Right atrium auricular region (tissue), 2 donors: ENCODE data around the gene TMEM131L. TPM values are rescaled to one million over a fixed set of nuclear protein-coding genes. Genes with fewer than 3 reads are reported as not detected.

Source experiments
- DNase-seq: peaks from one replicate; pipeline ENCODE4 v3.0.0-alpha.2; 2019; ENCODE audit warnings: low spot score
- H3K27ac ChIP-seq, 2 donors: fragments of 200-600 bp; sonication (generic); 1 replicate in 1 of 2; 2 replicates in 1 of 2; pipeline ENCODE4 v1.5.1; 2016 to 2019
- H3K27me3 ChIP-seq, 2 donors: fragments of 200-600 bp; sonication (generic); one replicate each; pipeline versions ENCODE4 v1.5.1 to v1.6.0; 2017 to 2019
- H3K36me3 ChIP-seq: fragments of 200-600 bp; sonication (generic); one replicate; pipeline ENCODE4 v1.5.1; 2016
- H3K4me1 ChIP-seq, 2 donors: fragments of 200-600 bp; sonication (generic); one replicate each; pipeline versions ENCODE4 v1.5.1 to v1.6.0; 2017 to 2019
- H3K4me3 ChIP-seq, 2 donors: fragments of 200-600 bp; sonication (generic); 1 replicate in 1 of 2; 2 replicates in 1 of 2; pipeline ENCODE4 v1.5.1; 2017 to 2019; ENCODE audit warnings: mild to moderate bottlenecking in 1 of 2, moderate library complexity in 1 of 2
- H3K9me3 ChIP-seq, 2 donors: fragments of 200-600 bp; sonication (generic); one replicate each; pipeline ENCODE4 v1.5.1; 2019
- total RNA-seq, 2 donors: library from RNA; depleted of rRNA; stranded (reverse); fragments of >200 nt; gene quantifications; one replicate each; pipeline ENCODE4 v1.1.0, GENCODE V29; 2016
- TF ChIP-seq, protein P1 (sequence below), 2 donors: fragments of 200-600 bp; sonication (generic); IDR thresholded peaks; one replicate each; pipeline ENCODE4 v1.5.1; 2019; ENCODE audit warnings: antibody characterized with exemption in 2 of 2

The TMEM131L gene
- total RNA-seq, 2 donors from 2014 or later: 10.9 to 15.4 TPM

- no peak for DNase-seq
Observed at GRCh38 chr4:153537493-153537960, 71.4 kb downstream of the TMEM131L start.

DNA sequence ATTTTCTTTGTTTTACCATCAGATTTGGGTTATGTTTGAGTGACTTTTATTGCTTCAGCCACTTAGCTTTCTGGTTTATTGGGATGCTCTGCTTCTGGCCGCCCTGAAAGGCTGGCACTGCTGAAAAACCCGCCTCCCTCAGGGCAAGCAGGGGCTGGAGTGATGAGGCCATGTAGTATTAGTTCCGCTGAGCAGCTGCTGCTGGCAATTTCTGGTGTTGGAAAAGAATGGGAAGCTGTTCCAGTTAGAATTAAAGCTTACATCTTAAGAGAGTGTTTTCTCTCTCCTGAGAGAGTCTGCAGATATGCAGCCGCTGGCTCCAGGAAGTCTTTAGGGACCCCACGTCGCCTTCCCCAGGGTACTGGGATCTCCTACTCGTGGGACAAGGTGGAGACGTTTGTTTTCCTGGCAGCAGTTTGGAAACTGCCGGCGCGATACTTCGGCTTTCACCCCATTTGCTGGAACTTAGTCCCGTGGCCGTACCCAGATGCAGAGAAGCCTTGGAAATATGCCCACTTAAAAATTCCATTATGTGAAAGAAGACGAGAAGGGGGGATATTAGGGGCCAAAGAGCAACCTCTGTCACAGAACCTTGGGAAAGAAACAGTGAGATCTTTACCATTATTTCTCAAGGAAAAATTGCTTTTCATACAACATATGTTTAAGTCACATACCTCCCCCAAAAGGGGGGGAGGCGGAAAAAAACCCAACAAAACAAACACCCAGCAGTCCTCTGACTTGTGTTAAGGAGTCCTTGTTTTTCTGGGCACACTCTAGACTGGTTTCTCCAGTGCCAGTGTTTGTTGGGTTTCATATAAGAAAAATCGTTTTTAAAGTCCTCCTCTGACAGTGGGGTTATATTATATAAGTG, 72.6 kb downstream of the TMEM131L start:
- peaks cover 0 to 49% of the 10 kb centered on the region in 2 donors for H3K4me1 ChIP-seq
- no peak for DNase-seq
- H3K36me3 ChIP-seq: no peaks in the 10 kb centered on the region
- TF ChIP-seq, protein P1, sequence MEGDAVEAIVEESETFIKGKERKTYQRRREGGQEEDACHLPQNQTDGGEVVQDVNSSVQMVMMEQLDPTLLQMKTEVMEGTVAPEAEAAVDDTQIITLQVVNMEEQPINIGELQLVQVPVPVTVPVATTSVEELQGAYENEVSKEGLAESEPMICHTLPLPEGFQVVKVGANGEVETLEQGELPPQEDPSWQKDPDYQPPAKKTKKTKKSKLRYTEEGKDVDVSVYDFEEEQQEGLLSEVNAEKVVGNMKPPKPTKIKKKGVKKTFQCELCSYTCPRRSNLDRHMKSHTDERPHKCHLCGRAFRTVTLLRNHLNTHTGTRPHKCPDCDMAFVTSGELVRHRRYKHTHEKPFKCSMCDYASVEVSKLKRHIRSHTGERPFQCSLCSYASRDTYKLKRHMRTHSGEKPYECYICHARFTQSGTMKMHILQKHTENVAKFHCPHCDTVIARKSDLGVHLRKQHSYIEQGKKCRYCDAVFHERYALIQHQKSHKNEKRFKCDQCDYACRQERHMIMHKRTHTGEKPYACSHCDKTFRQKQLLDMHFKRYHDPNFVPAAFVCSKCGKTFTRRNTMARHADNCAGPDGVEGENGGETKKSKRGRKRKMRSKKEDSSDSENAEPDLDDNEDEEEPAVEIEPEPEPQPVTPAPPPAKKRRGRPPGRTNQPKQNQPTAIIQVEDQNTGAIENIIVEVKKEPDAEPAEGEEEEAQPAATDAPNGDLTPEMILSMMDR (IDR thresholded peaks at IDR 0.05): no peak
- H3K9me3 ChIP-seq: no peaks in the 10 kb centered on the region
- H3K27ac ChIP-seq: peak overlapping the region; percentile 15 to 53
- peak overlapping the region in 1 of 2 donors; percentile 24 for H3K4me3 ChIP-seq
- no peaks in the 10 kb centered on the region for H3K27me3 ChIP-seq

More at GRCh38 chr4:153537493-153537960, 71.4 kb downstream of the TMEM131L start:
- no peaks in the 10 kb centered on the region for H3K36me3 ChIP-seq
- H3K27ac ChIP-seq: no peak overlapping the region
- H3K4me3 ChIP-seq: no peak overlapping the region
- H3K9me3 ChIP-seq: no peaks in the 10 kb centered on the region
- H3K4me1 ChIP-seq: peaks cover 0 to 51% of the 10 kb centered on the region in 2 donors
- TF ChIP-seq, protein P1 (IDR thresholded peaks at IDR 0.05): no peak
- no peaks in the 10 kb centered on the region for H3K27me3 ChIP-seq

- H3K36me3 ChIP-seq: no peaks in the 10 kb centered on the region
- no peak for DNase-seq
- peaks cover 0 to 49% of the 10 kb centered on the region in 2 donors for H3K4me1 ChIP-seq
- no peaks in the 10 kb centered on the region for H3K27me3 ChIP-seq
- TF ChIP-seq, protein P1 (IDR thresholded peaks at IDR 0.05): no peak
- no peaks in the 10 kb centered on the region for H3K9me3 ChIP-seq
- peak overlapping the region; percentile 15 to 53 for H3K27ac ChIP-seq
- no peak overlapping the region for H3K4me3 ChIP-seq
Observed at GRCh38 chr4:153539422-153539821, 73.3 kb downstream of the TMEM131L start.

- Histone ChIP-seq H3K27ac (no peak overlapping the region), H3K9me3 (no peaks in the 10 kb centered on the region), H3K4me3 (no peak overlapping the region), H3K4me1 (peaks cover 0 to 32% of the 10 kb centered on the region in 2 donors), H3K27me3 (no peaks in the 10 kb centered on the region), H3K36me3 (no peaks in the 10 kb centered on the region)
- TF ChIP-seq, protein P1 (IDR thresholded peaks at IDR 0.05): no peak
- DNase-seq: no peak
Observed at GRCh38 chr4:153541456-153542096, 75.4 kb downstream of the TMEM131L start.

- Histone ChIP-seq H3K9me3 (no peaks in the 10 kb centered on the region), H3K27me3 (no peaks in the 10 kb centered on the region), H3K4me1 (peaks cover 0 to 30% of the 10 kb centered on the region in 2 donors), H3K36me3 (no peaks in the 10 kb centered on the region), H3K27ac (no peak overlapping the region), H3K4me3 (no peak overlapping the region)
- no peak for DNase-seq
- TF ChIP-seq, protein P1 (IDR thresholded peaks at IDR 0.05): no peak
Observed at GRCh38 chr4:153542131-153542530, 76.0 kb downstream of the TMEM131L start.
